GM19395 (cell line): Measurements from ENCODE around the gene KIAA0040.
"Not testable (repeated sequence)": the region's sequence is repeated elsewhere in the genome, so short reads cannot be mapped to it uniquely, and the experiment has no call there.

ENCODE experiments used
- ATAC-seq: cut with Tn5 transposase; IDR thresholded peaks from one replicate; pipeline ENCODE4 v1.9.1; 2021; ENCODE audit warnings: mild to moderate bottlenecking, moderate library complexity; ENCODE audit not compliant: unreplicated experiment

The KIAA0040 gene

DNA sequence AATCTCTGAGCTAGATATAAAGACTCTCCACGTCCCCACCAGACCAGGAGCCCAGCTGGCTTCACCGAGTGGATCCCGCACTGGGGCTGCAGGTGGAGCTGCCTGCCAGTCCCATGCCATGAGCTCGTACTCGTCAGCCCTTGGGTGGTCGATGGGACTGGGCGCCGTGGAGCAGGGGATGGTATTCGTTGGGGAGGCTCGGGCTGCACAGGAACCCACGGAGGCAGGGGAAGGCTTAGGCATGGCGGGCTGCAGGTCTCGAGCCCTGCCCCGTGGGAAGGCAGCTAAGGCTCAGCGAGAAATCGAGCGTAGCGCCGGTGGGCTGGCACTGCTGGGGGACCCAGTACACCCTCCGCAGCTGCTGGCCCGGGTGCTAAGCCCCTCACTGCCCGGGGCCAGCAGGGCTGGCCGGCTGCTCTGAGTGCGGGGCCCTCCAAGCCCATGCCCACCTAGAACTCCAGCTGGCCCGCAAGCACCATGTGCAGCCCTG lies 84.2 kb downstream of the KIAA0040 start:
- not testable (repeated sequence) for ATAC-seq
